Esophagus muscularis mucosa (tissue), 4 donors: ENCODE results near the gene PSORS1C1. TPM values are rescaled to one million over a fixed set of nuclear protein-coding genes. Genes with fewer than 3 reads are reported as not detected.
"Not testable (repeated sequence)": the region's sequence is repeated elsewhere in the genome, so short reads cannot be mapped to it uniquely, and the experiment has no call there.

ENCODE experiments used
- DNase-seq: peaks from one replicate; pipeline ENCODE4 v3.0.0-alpha.2; 2017; ENCODE audit errors: extremely low spot score
- H3K27ac ChIP-seq, 4 donors: fragments of 200-600 bp; sonication (generic); replicated peaks in 1 of 4; 1 replicate in 3 of 4; 2 replicates in 1 of 4; pipeline ENCODE4 v1.5.1; 2016 to 2019; ENCODE audit warnings: mild to moderate bottlenecking in 1 of 4
- H3K27me3 ChIP-seq, 4 donors: fragments of 200-600 bp; sonication (generic); one replicate each; pipeline versions ENCODE4 v1.5.1 to v1.6.0; 2016 to 2019
- H3K36me3 ChIP-seq, 4 donors: fragments of 200-600 bp; sonication (generic); one replicate each; pipeline ENCODE4 v1.5.1; 2016 to 2019
- H3K4me1 ChIP-seq, 4 donors: fragments of 200-600 bp; sonication (generic); one replicate each; pipeline ENCODE4 v1.5.1; 2016 to 2019
- H3K4me3 ChIP-seq, 4 donors: fragments of 200-600 bp; sonication (generic); 1 replicate in 2 of 4; 2 replicates in 2 of 4; pipeline ENCODE4 v1.5.1; 2016 to 2019; ENCODE audit warnings: mild to moderate bottlenecking in 4 of 4, moderate library complexity in 1 of 4
- H3K9me3 ChIP-seq, 4 donors: fragments of 200-600 bp; sonication (generic); 1 replicate in 3 of 4; 2 replicates in 1 of 4; pipeline ENCODE4 v1.5.1; 2016 to 2019
- EP300 ChIP-seq: sonication (generic); formaldehyde crosslinking; IDR thresholded peaks from one replicate; pipeline ENCODE4 v1.6.1; 2017; ENCODE audit warnings: antibody characterized with exemption
- POLR2A ChIP-seq: fragments of 450-650 bp; IDR thresholded peaks from one replicate; pipeline ENCODE4 v1.6.1; 2017; ENCODE audit warnings: antibody characterized with exemption, moderate library complexity, mild to moderate bottlenecking, low read depth
- POLR2AphosphoS5 ChIP-seq, 2 donors: sonication (generic); formaldehyde crosslinking; IDR thresholded peaks; one replicate each; pipeline ENCODE4 v1.6.1; 2017; ENCODE audit warnings: antibody characterized with exemption in 2 of 2
- WGBS: methylation state at CpG from one replicate; pipeline ENCODE4 v1.1.5; 2018; 5-methylcytosine and 5-hydroxymethylcytosine counted together
- intact Hi-C: fragments of 100-400 bp; cut with DNase I; formaldehyde crosslinking; loops from one replicate; pipeline ENCODE4 v1.15.1; 2023
- total RNA-seq, 4 donors: library from RNA; depleted of rRNA; stranded (reverse); fragments of >200 nt; gene quantifications; one replicate each; pipeline versions ENCODE4 v1.1.0 to v1.2.1, GENCODE V29; 2016
- TF ChIP-seq, protein P1 (sequence below), 3 experiments: fragments of 200-600 bp in 2 of 3; fragments of 450-650 bp in 1 of 3; sonication (generic) in 2 of 3; IDR thresholded peaks; one replicate each; pipeline ENCODE4 v1.5.1; 2017 to 2019; ENCODE audit warnings: antibody characterized with exemption in 3 of 3, mild to moderate bottlenecking in 2 of 3, moderate library complexity in 1 of 3

The PSORS1C1 gene, protein sequence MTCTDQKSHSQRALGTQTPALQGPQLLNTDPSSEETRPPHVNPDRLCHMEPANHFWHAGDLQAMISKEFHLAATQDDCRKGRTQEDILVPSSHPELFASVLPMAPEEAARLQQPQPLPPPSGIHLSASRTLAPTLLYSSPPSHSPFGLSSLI
- 1 to 10 TPM in 3 of 4 donors, under 1 TPM in 1; 0.34 to 1.2 (median 1.1) TPM for total RNA-seq

GRCh38 chr6:31114541-31114878 is at the start of gene PSORS1C1:
Gene PSORS1C1 (plus strand): TSS chr6:31114800. CDS start chr6:31129633, 14,833 bp downstream.
- 14% methylated on average over 3 of the region's 3 CpGs for whole genome bisulfite sequencing
- H3K4me3 ChIP-seq: peak within 1 kb of the TSS; percentile 25 to 51 (median 36)
- no peak for TF ChIP-seq EP300
- peak; percentile 66 to 71 for TF ChIP-seq POLR2AphosphoS5 (IDR thresholded peaks at IDR 0.05)

GRCh38 chr6:31065556-31065955 is 49.0 kb upstream of the PSORS1C1 start:
- Histone ChIP-seq H3K9me3 (no peaks in the 10 kb centered on the region), H3K27me3 (peaks cover 0 to 22% (median 0%) of the 10 kb centered on the region in 4 donors), H3K4me1 (peaks cover 0 to 2% (median 0%) of the 10 kb centered on the region in 4 donors), H3K36me3 (no peaks in the 10 kb centered on the region), H3K27ac (no peak overlapping the region), H3K4me3 (no peak overlapping the region)
- 50% methylated on average over 2 of the region's 2 CpGs for WGBS
- no peak for TF ChIP-seq POLR2A
- no peak for TF ChIP-seq EP300
- TF ChIP-seq, protein P1, sequence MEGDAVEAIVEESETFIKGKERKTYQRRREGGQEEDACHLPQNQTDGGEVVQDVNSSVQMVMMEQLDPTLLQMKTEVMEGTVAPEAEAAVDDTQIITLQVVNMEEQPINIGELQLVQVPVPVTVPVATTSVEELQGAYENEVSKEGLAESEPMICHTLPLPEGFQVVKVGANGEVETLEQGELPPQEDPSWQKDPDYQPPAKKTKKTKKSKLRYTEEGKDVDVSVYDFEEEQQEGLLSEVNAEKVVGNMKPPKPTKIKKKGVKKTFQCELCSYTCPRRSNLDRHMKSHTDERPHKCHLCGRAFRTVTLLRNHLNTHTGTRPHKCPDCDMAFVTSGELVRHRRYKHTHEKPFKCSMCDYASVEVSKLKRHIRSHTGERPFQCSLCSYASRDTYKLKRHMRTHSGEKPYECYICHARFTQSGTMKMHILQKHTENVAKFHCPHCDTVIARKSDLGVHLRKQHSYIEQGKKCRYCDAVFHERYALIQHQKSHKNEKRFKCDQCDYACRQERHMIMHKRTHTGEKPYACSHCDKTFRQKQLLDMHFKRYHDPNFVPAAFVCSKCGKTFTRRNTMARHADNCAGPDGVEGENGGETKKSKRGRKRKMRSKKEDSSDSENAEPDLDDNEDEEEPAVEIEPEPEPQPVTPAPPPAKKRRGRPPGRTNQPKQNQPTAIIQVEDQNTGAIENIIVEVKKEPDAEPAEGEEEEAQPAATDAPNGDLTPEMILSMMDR (IDR thresholded peaks at IDR 0.05): no peak
- no peak for TF ChIP-seq POLR2AphosphoS5 (IDR thresholded peaks at IDR 0.05)
- intact Hi-C loops: no loop called here
- no peak for DNase-seq

More at GRCh38 chr6:31114541-31114878, at the start of gene PSORS1C1:
- H3K36me3 ChIP-seq: no peaks in the 10 kb centered on the region
- peak; percentile 94 for DNase-seq
- H3K9me3 ChIP-seq: no peaks in the 10 kb centered on the region
- peaks cover 36 to 50% (median 42%) of the 10 kb centered on the region in 4 donors for H3K4me1 ChIP-seq
- intact Hi-C loops: no loop called here
- no peaks in the 10 kb centered on the region for H3K27me3 ChIP-seq
- H3K27ac ChIP-seq: peak within 1 kb of the TSS; percentile 62 to 79 (median 71)

GRCh38 chr6:31067028-31067427 is 47.6 kb upstream of the PSORS1C1 start:
- 93% methylated on average over 13 of the region's 32 CpGs for WGBS
- H3K27ac ChIP-seq, H3K9me3 ChIP-seq, H3K4me3 ChIP-seq, H3K36me3 ChIP-seq, DNase-seq, H3K4me1 ChIP-seq, intact Hi-C loops: not testable (repeated sequence)
- H3K27me3 ChIP-seq: peaks cover 0 to 16% (median 0%) of the 10 kb centered on the region in 4 donors

- intact Hi-C loops, H3K27ac ChIP-seq, H3K4me3 ChIP-seq, H3K36me3 ChIP-seq, DNase-seq, H3K9me3 ChIP-seq: not testable (repeated sequence)
- Histone ChIP-seq H3K27me3 (peaks cover 0 to 12% (median 0%) of the 10 kb centered on the region in 4 donors), H3K4me1 (peaks cover 5 to 15% (median 11%) of the 10 kb centered on the region in 4 donors)
- 79% methylated on average over 5 of the region's 11 CpGs for WGBS
These were observed 46.5 kb upstream of the PSORS1C1 start for GRCh38 chr6:31067891-31068668.

- Histone ChIP-seq H3K36me3 (no peaks in the 10 kb centered on the region), H3K4me3 (no peak overlapping the region), H3K27ac (no peak overlapping the region), H3K27me3 (peaks cover 0 to 12% (median 0%) of the 10 kb centered on the region in 4 donors), H3K4me1 (peaks cover 6 to 22% (median 18%) of the 10 kb centered on the region in 4 donors), H3K9me3 (no peaks in the 10 kb centered on the region)
- 64% methylated on average over 13 of the region's 13 CpGs for WGBS
- intact Hi-C loops: no loop called here
- no peak for DNase-seq
- no peak for TF ChIP-seq EP300
- no peak for TF ChIP-seq POLR2A
- TF ChIP-seq POLR2AphosphoS5 (IDR thresholded peaks at IDR 0.05): no peak
- TF ChIP-seq, protein P1 (IDR thresholded peaks at IDR 0.05): peak; percentile 70 to 89 (median 78)
These were observed 45.8 kb upstream of the PSORS1C1 start for GRCh38 chr6:31068669-31069340.

- DNase-seq: no peak
- no peak for TF ChIP-seq EP300
- TF ChIP-seq, protein P1 (IDR thresholded peaks at IDR 0.05): peak; percentile 27 to 39 (median 28)
- H3K4me1 ChIP-seq: peaks cover 6 to 22% (median 18%) of the 10 kb centered on the region in 4 donors
- intact Hi-C loops: no loop called here
- H3K9me3 ChIP-seq: no peaks in the 10 kb centered on the region
- H3K4me3 ChIP-seq: no peak overlapping the region
- peaks cover 0 to 5% (median 0%) of the 10 kb centered on the region in 4 donors for H3K27me3 ChIP-seq
- WGBS: 44% methylated on average over 6 of the region's 6 CpGs
- no peak overlapping the region for H3K27ac ChIP-seq
- H3K36me3 ChIP-seq: no peaks in the 10 kb centered on the region
These were observed 43.8 kb upstream of the PSORS1C1 start for GRCh38 chr6:31070711-31071197.
